Breast epithelium (tissue), 4 donors: ENCODE data around the gene CLDN9. TPM values are rescaled to one million over a fixed set of nuclear protein-coding genes. Genes with fewer than 3 reads are reported as not detected.

ENCODE experiments used
- DNase-seq, 2 donors: peaks; one replicate each; pipeline ENCODE4 v3.0.0-alpha.2; 2019; ENCODE audit warnings: low spot score in 2 of 2
- H3K27ac ChIP-seq, 2 donors: fragments of 200-600 bp; sonication (generic) in 1 of 2; one replicate each; pipeline ENCODE4 v1.5.1; 2016 to 2019; ENCODE audit warnings: mild to moderate bottlenecking in 1 of 2
- H3K27me3 ChIP-seq, 2 donors: fragments of 200-600 bp; sonication (generic) in 1 of 2; one replicate each; pipeline versions ENCODE4 v1.5.1 to v1.6.0; 2017 to 2019; ENCODE audit warnings: control low read depth in 1 of 2, mild to moderate bottlenecking in 1 of 2
- H3K36me3 ChIP-seq: fragments of 200-600 bp; one replicate; pipeline ENCODE4 v1.5.1; 2019
- H3K4me1 ChIP-seq, 2 donors: fragments of 200-600 bp; sonication (generic); one replicate each; pipeline ENCODE4 v1.5.1; 2016 to 2019; ENCODE audit warnings: control low read depth in 1 of 2
- H3K4me3 ChIP-seq, 3 donors: fragments of 200-600 bp; sonication (generic); 1 replicate in 2 of 3; 2 replicates in 1 of 3; pipeline ENCODE4 v1.5.1; 2016 to 2019; ENCODE audit warnings: mild to moderate bottlenecking in 3 of 3, moderate library complexity in 2 of 3
- H3K9me3 ChIP-seq, 2 donors: fragments of 200-600 bp; sonication (generic) in 1 of 2; one replicate each; pipeline ENCODE4 v1.5.1; 2016 to 2019; ENCODE audit warnings: control low read depth in 1 of 2
- POLR2A ChIP-seq: fragments of 450-650 bp; IDR thresholded peaks from one replicate; pipeline ENCODE4 v1.6.1; 2016; ENCODE audit warnings: antibody characterized with exemption, mild to moderate bottlenecking, moderate library complexity
- POLR2AphosphoS5 ChIP-seq, 3 donors: sonication (generic); formaldehyde crosslinking; IDR thresholded peaks; one replicate each; pipeline ENCODE4 v1.6.1; 2017; ENCODE audit warnings: antibody characterized with exemption in 3 of 3
- intact Hi-C: fragments of 100-400 bp; cut with DNase I; formaldehyde crosslinking; loops from one replicate; pipeline ENCODE4 v1.15.1; 2023; ENCODE audit warnings: low total_unique reads
- total RNA-seq, 3 donors: library from RNA; depleted of rRNA; stranded (reverse); fragments of >200 nt; gene quantifications; one replicate each; pipeline ENCODE4 v1.1.0, GENCODE V29; 2016
- TF ChIP-seq, protein P1 (sequence below), 3 donors: fragments of 450-650 bp; IDR thresholded peaks; one replicate each; pipeline ENCODE4 v1.5.1; 2016 to 2017; ENCODE audit warnings: antibody characterized with exemption in 3 of 3, mild to moderate bottlenecking in 3 of 3, moderate library complexity in 3 of 3

CLDN9 gene
- total RNA-seq, 3 donors from 2014 or later: 0.15 TPM; not detected in 2

DNA sequence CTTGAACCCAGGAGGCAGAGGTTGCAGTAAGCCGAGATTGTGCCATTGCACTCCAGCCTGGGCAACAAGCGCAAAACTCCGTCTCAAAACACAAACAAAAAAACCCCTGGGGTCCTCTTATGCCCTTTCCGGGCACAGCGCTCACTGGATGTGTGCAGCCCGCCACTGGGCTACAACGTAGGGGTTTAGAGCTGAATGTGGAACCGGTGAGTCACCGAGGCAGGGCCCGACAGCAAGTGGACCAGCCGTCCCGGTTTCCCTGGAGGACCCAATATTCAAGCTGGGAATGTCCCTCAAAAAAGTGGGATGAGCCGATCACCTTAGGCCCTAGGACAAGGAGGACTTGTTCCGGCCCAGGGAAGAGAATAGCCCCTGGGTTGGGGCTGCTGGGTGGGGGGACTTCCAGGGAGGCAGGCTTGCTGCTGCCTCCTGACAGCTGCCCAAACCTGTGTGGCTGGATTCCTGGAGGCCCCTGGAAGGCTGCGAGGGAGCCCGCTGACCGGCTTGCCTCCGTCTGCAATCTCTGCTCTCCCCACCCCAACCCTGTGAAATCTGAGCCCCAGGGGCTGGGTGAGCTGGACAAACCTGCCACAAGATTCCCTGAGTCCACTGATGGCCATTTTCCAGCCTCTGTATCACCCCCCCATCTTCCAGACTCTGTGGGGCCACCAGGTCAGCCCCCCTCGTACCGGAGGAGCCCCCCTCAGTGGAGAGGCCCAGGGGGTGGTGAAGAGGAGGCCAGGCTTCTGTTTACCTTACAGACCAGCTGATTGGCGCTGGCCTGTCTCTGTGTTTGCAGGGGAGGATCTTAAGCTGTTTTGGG lies 2.9 kb upstream of the CLDN9 start:
- TF ChIP-seq, protein P1, sequence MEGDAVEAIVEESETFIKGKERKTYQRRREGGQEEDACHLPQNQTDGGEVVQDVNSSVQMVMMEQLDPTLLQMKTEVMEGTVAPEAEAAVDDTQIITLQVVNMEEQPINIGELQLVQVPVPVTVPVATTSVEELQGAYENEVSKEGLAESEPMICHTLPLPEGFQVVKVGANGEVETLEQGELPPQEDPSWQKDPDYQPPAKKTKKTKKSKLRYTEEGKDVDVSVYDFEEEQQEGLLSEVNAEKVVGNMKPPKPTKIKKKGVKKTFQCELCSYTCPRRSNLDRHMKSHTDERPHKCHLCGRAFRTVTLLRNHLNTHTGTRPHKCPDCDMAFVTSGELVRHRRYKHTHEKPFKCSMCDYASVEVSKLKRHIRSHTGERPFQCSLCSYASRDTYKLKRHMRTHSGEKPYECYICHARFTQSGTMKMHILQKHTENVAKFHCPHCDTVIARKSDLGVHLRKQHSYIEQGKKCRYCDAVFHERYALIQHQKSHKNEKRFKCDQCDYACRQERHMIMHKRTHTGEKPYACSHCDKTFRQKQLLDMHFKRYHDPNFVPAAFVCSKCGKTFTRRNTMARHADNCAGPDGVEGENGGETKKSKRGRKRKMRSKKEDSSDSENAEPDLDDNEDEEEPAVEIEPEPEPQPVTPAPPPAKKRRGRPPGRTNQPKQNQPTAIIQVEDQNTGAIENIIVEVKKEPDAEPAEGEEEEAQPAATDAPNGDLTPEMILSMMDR (IDR thresholded peaks at IDR 0.05): no peak
- TF ChIP-seq POLR2A: no peak
- no peak for TF ChIP-seq POLR2AphosphoS5 (IDR thresholded peaks at IDR 0.05)
- Histone ChIP-seq H3K36me3 (no peaks in the 10 kb centered on the region), H3K4me1 (no peaks in the 10 kb centered on the region), H3K4me3 (no peak overlapping the region), H3K27me3 (peaks cover 0 to 31% of the 10 kb centered on the region in 2 donors), H3K27ac (peak overlapping the region; percentile 20 to 65), H3K9me3 (no peaks in the 10 kb centered on the region)
- peak; percentile 49 to 71 for DNase-seq
- intact Hi-C loops: no loop called here

DNA sequence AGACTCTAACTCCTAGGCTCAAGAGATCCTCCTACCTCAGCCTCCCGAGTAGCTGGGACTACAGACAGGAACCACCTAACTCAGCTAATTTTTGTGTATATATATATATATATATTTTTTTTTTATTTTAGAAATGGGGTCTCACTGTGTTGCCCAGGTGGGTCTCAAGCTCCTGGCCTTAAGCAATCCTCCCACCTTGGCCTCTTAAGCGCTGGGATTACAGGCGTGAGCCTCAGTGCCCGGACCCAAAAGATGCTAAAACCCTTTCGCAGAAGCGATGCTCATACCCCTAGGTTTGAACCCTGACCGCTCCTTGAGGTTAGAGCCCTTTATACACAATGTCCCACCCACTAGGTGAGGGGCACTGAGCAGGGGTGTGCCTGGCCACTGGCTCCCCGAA lies 2.2 kb upstream of the CLDN9 start:
- Histone ChIP-seq H3K27ac (peak overlapping the region; percentile 23 to 65), H3K27me3 (peaks cover 0 to 31% of the 10 kb centered on the region in 2 donors)

DNA sequence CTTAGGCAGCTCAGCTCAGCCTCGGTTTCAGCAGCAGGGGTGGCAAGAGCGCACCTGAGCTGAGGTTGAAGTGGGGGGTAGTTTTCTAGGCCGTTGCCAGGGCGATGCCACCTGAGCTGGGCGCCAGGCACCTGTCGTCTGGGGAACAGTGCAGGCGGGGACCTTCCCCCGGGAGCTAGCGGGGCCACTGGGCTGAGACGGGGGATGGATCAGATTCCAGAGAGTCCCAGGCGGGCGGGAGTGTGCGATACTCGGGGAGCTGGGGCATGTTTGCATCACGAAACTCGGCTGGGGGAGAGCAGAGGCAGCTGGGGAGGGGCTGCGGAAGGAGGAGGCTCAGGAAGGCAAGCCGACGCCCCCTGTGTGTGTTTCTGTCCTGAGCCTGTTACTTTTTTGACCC lies 477 bp upstream of the CLDN9 start:
- no peak for TF ChIP-seq POLR2A
- no peak for TF ChIP-seq POLR2AphosphoS5 (IDR thresholded peaks at IDR 0.05)
- TF ChIP-seq, protein P1 (IDR thresholded peaks at IDR 0.05): no peak
- Histone ChIP-seq H3K27me3 (peaks cover 0 to 30% of the 10 kb centered on the region in 2 donors), H3K36me3 (no peaks in the 10 kb centered on the region), H3K9me3 (no peaks in the 10 kb centered on the region), H3K4me1 (no peaks in the 10 kb centered on the region), H3K4me3 (no peak overlapping the region), H3K27ac (no peak overlapping the region)
- DNase-seq: no peak
- intact Hi-C loops: no loop called here

More for the DNA sequence above, 2.2 kb upstream of the CLDN9 start:
- DNase-seq: no peak
- H3K36me3 ChIP-seq: no peaks in the 10 kb centered on the region
- H3K4me1 ChIP-seq: no peaks in the 10 kb centered on the region
- TF ChIP-seq, protein P1 (IDR thresholded peaks at IDR 0.05): no peak
- no peak for TF ChIP-seq POLR2A
- TF ChIP-seq POLR2AphosphoS5 (IDR thresholded peaks at IDR 0.05): no peak
- H3K4me3 ChIP-seq: no peak overlapping the region
- no peaks in the 10 kb centered on the region for H3K9me3 ChIP-seq
- intact Hi-C loops: no loop called here

DNA sequence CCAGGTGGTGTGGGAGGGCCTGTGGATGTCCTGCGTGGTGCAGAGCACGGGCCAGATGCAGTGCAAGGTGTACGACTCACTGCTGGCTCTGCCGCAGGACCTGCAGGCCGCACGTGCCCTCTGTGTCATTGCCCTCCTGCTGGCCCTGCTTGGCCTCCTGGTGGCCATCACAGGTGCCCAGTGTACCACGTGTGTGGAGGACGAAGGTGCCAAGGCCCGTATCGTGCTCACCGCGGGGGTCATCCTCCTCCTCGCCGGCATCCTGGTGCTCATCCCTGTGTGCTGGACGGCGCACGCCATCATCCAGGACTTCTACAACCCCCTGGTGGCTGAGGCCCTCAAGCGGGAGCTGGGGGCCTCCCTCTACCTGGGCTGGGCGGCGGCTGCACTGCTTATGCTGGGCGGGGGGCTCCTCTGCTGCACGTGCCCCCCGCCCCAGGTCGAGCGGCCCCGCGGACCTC lies 798 bp downstream of the CLDN9 start:
- Histone ChIP-seq H3K27ac (no peak overlapping the region), H3K4me3 (no peak overlapping the region), H3K9me3 (no peaks in the 10 kb centered on the region), H3K36me3 (no peaks in the 10 kb centered on the region), H3K27me3 (peaks cover 3 to 40% of the 10 kb centered on the region in 2 donors), H3K4me1 (no peaks in the 10 kb centered on the region)
- TF ChIP-seq, protein P1 (IDR thresholded peaks at IDR 0.05): no peak
- TF ChIP-seq POLR2AphosphoS5 (IDR thresholded peaks at IDR 0.05) (no peak), POLR2A (no peak)
- DNase-seq: no peak
- intact Hi-C loops: no loop called here

DNA sequence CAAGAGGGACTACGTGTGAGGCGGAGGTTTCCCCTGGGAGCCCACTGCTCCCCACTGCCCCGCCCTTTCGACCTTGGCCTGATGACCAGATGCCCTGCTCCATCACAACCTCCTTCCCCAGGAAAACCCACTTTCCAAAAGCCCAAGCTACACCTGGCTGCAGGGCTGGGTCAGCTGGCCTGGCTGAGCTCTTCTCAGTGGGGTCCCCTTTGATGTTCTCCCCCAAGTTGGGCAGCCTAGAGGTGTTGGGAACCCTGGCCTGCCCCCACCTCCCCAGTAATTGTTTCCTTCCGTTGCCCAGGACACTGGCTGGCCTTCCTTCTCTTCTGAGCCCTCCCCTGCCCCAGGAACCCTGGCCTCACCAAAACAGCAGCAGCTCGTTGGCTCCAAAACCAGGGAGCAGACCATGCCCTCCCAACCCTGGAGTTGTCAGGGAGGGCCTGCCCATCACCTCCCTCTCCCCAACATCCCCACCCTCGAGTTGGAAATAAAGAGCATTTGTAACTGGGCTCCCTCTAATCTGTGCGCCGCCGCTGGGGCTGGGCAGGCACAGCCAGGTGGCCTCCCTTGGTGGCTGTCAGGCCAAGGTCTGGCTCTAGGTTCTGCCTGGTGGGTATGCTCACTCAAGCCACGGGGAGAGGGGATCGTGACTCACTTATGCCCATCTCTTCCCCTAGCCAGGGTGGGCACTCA lies 1.4 kb downstream of the CLDN9 start:
- H3K27me3 ChIP-seq: peaks cover 3 to 40% of the 10 kb centered on the region in 2 donors
- H3K36me3 ChIP-seq: no peaks in the 10 kb centered on the region
- no peak overlapping the region for H3K4me3 ChIP-seq
- no peaks in the 10 kb centered on the region for H3K4me1 ChIP-seq
- TF ChIP-seq, protein P1 (IDR thresholded peaks at IDR 0.05): no peak
- TF ChIP-seq POLR2A (no peak), POLR2AphosphoS5 (IDR thresholded peaks at IDR 0.05) (no peak)
- no peak for DNase-seq
- H3K9me3 ChIP-seq: no peaks in the 10 kb centered on the region
- intact Hi-C loops: no loop called here
- H3K27ac ChIP-seq: no peak overlapping the region
